HK-2 (cell line): Measurements from ENCODE around the gene FOXK2.
"Not testable (repeated sequence)": the region's sequence is repeated elsewhere in the genome, so short reads cannot be mapped to it uniquely, and the experiment has no call there.

Experiments used
- DNase-seq: peaks from one replicate; pipeline ENCODE4 v3.0.0-alpha.2; 2018; ENCODE audit not compliant: unreplicated experiment

The FOXK2 gene

DNA sequence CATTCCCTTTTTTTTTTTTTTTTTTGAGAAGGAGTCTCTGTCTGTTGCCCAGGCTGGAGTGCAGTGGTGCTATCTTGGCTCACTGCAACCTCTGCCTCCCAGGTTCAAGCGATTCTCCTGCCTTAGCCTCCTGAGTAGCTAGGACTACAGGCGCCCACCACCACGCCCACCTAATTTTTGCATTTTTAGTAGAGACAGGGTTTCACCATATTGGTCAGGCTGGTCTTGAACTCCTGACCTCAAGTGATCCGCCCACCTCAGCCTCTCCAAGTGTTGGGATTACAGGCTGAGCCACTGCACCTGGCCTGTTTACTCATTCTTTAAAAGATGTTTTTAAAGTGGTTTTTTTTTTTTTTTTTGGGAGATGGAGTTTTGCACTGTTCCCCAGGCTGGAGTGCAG is 44.2 kb downstream of the FOXK2 start:
- DNase-seq: not testable (repeated sequence)

DNA sequence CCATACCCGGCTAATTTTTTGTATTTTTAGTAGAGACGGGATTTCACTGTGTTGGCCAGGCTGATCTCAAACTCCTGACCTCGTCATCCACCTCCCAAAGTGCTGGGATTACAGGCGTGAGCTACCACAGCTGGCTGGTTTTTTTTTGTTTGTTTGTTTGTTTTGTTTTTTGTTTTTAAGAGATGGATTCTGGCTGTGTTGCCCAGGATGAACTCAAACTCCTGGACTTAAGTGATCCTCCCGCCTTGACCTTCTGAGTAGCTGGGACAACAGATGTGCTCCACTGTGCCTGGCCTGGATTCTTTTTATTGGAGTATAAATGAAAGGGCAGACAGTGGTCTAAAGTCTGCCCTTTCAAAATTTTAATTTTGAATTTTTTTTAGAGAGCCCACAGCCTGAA is 44.7 kb downstream of the FOXK2 start:
- no peak for DNase-seq

DNA sequence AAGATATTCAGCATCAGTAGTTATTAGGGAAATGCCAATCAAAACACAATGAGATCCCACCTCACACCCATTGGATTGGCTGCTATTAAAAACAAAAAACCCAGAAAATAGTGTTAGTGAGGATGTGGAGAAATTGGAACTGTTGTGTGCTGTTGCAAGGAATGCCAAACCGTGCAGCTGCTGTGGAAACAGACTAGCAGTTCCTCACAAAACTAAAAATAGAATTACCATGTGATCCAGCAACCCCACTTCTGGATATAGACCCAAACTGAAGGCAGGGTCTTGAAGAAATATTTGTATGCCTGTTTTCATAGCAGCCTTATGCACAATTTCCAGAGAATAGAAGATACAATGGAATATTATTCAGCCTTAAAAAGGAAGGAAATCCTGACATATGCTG is 46.0 kb downstream of the FOXK2 start:
- no peak for DNase-seq

DNA sequence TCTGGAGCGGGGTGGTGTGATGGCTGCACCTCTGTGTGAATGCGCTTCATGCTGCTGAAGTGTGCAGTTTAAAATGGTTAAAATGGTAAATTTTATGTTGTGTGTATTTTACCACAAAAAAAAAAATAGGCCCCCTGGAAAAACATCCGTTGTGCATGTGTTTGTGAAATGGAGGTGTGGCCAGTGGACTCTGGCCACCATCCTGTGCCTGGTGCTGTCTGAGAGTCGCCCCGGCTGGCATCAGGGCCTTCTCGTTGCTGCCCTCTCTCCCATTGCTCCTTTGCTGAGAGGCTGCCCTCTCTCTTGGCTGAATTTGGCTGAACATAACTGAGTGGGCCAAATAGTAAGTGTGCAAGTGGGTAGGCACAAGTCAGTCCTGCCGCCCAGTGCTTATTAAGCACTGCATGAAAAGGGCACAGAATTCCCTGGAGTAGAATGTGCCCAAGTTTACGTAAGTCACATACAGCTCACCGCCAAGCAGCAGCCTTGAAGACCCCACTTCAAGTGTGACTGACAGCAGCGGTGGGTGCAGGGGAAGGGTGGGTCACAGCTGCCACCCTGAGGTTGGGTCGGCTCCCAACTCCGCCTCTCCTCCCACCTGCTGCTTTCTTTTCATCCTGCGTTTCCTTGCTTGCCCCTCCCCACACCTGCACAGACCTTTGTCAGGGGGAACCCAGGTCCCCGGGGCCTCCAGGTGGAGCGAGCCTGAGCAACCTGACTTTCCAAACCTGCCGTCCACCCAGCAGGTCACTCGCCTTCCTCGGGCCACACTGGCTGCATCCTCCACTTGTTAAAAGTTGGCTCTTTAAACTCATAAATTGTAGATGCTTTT is 46.8 kb downstream of the FOXK2 start:
- DNase-seq: no peak

DNA sequence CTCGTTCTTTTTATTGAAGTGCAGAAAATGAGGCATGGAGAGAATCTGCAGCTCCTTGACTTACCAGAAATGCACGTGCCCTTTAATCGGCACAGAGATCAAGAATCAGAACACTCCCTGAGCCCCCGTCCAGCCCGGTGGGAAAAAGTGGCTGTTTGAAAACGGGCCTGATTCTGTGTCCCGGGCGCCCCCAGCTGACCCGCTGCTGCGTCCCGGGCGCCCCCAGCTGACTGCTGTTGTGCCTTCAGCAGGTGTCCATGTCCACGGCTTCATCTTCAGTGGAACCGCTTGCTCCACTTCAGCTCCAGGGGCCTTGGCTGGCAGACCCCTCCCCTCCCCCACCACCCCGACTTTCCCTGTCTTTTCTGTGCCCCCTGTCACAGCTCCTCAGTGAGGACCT is 47.8 kb downstream of the FOXK2 start:
- DNase-seq: no peak

DNA sequence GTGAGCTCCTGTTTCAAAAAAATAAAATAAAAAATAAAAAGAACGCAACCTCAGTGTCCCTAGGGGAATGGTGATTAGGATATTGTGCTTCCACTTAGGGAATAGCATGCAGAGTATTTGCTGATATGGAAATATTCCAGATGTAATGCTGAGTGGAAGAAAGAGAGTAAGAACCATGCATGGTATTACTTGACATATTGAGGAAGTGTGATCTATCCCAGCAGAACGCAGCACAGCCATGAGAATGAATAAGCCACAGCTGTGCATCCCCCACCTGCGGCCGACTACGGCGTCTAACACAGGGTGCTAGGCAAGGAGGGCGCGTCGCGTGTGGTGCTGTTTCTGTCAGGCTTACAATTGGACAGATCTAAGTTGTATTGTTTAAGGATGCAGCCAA is 49.5 kb downstream of the FOXK2 start:
- no peak for DNase-seq

DNA sequence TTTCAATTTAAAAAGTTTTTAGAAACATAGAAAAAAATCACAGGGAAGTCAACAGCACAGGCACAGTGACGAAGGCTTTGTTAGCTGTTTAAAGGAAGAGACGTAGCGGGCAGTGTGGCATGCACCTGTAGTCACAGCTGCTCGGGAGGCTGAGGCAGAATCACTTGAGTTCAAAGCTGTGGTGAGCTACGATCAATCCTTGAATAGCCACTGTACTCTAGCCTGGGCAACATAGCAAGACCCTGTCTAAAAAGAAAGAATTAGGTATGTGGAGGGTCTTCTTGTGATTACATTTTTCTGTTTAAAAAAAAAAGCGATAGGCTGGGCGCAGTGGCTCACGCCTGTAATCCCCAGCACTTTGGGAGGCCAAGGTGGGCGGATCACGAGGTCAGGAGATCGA is 50.1 kb downstream of the FOXK2 start:
- DNase-seq: no peak

DNA sequence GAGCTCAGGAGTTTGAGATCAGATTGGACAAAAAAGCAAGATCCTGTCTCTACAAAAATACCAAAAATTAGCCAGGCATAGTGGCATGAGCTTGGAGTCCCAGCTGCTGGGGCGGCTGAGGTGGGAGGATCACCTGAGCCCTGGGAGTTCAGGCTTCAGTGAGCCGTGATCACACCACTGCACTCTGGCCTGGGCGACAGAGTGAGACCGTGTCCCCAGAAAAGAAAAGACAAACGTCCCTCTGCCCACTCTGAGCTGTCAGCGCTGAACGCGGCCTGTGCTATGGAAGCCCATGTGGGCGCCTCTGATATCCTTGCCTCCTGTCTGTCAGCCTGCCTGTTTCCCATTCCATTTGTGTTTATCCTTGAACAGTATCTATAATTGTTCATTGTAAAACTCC is 50.7 kb downstream of the FOXK2 start:
- no peak for DNase-seq

DNA sequence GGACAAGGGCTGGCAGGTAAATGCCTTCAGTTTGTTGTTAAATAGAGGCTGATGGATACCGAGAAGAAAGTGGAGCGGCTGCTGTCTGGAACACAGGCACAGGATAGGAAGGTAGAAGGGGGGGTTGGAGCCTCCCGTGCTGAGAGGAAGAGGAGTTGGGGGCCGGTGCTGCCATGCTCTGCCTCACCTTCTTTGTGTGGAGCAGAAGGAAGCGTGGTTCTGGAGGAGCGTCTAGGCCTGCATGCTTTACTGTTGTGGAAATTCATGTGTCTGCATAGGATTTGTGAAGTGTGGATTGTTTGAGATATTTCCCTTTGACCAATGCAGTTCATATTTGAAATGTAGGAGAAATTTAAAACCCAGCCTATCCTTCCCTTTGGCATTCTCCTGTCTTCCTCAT is 52.3 kb downstream of the FOXK2 start:
- DNase-seq: no peak

DNA sequence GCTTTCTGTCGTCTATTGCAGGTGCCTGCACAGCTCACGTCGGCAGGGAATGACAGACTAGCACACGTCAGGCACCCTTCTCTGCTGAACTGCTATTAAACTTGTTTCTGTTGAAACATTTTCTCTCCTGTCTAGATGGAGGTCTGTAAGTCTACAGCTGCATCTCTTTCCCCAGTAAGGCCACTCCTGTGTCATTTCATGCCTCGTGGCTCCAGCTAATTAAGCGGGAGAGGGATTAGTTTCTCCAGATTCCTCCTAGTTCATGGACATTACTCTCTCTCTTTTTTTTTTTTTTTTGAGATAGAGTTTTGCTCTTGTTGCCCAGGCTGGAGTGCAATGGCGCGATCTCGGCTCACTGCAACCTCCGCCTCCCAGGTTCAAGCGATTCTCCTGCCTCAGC is 54.5 kb downstream of the FOXK2 start:
- DNase-seq: no peak

DNA sequence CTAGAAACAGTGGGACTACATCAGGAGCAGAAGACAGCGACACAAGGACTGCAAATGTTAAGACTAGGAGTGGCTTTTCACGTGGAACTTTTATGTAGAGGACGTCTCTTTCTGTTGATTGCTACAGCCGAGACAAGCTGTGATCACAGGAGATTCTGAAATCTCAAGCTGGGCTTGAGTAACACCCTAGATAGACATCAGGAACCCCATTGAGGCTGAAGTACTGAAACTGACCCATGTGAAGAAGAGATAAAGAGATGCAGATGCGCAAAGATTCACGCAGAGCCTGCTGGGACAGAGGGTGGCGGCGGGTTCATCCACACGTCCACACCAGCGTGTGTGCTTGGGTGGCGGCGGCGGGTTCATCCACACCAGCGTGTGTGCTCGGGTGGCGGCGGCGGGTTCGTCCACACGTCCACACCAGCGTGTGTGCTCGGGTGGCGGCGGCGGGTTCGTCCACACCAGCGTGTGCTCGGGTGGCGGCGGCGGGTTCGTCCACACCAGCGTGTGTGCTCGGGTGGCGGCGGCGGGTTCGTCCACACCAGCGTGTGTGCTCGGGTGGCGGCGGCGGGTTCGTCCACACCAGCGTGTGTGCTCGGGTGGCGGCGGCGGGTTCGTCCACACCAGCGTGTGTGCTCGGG is 56.2 kb downstream of the FOXK2 start:
- DNase-seq: not testable (repeated sequence)

DNA sequence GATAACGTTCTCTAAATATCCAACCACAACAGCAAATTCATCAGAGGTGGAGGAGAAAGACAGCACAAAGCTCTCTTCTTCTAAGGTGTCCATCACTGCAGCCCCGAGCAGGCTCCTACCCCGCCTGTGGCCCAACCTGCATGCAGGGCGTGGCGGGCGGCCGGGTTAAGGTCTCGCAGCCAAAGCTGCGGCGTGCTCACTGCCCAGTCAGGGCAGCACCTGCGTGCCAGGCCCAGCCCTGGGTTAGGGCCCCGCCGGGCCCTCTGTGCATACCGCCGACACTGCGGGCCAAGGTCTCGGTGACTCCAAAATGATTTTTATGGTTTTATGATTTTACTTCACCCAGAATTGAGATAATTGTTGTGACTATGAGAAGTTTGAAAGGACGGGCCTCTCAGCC is 57.8 kb downstream of the FOXK2 start:
- no peak for DNase-seq

DNA sequence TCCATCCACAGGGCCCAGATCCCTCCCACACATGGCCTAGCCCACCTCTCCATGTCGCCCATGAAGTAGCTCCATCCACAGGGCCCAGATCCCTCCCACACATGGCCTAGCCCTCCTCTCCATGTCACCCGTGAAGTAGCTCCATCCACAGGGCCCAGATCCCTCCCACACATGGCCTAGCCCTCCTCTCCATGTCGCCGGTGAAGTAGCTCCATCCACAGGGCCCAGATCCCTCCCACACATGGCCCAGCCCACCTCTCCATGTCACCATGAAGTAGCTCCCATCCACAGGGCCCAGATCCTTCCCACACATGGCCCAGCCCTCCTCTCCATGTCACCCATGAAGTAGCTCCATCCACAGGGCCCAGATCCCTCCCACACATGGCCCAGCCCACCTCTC is 60.4 kb downstream of the FOXK2 start:
- not testable (repeated sequence) for DNase-seq

DNA sequence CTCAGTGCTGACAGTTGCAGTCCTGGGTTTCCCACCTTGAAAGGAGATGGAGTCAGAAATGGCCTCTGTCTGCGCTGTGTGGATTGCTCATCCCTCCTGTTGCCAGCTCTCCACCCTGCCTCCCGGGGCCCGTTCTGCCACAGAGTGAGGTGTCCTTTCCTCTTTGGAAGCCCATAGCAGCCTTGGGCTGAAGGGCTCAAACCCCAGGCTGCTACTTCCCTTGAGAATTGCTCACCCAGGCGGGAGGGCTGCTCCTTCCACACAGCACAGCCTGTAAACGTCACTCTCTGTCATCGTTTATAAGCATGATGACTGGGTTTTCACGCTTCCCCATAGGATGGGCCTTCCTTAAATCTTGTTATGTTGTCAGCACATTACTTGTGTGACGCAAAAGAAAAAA is 62.7 kb downstream of the FOXK2 start:
- no peak for DNase-seq

DNA sequence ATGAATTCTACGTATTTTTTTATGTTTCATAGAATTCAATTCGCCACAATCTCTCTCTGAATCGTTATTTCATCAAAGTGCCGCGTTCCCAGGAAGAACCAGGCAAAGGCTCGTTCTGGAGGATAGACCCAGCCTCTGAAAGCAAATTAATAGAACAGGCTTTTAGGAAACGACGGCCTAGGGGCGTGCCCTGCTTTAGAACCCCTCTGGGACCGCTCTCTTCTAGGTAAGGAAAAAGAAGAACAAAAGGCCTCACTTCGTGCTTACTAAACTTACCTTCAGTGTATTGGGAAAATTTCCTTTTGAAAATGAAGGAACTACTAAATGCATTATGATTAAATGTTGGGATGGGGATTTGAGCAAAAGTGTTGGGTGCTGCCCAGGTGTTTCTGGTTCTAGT is 63.2 kb downstream of the FOXK2 start:
- DNase-seq: no peak

DNA sequence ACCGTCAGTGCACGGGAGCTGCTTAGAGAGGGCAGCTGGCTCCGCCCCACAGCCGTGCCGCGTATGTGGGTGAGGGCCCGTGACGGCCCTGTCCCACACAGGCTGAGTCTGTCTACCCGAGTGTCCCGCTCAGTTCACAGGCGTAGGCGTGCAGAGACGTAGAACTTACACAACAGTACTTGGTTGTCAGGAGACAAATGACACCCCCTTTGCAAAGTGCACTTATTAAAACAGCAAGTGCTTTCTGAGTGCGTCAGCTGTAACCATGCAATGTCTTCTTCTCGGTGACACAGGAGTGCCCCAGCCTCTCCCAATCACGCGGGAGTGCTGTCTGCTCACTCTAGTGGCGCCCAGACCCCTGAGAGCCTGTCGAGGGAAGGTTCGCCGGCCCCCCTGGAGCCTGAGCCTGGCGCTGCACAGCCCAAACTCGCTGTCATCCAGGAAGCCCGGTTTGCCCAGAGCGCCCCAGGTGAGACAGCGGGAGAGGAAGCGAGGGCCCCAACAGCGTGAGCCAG is 64.2 kb downstream of the FOXK2 start:
- DNase-seq: no peak

DNA sequence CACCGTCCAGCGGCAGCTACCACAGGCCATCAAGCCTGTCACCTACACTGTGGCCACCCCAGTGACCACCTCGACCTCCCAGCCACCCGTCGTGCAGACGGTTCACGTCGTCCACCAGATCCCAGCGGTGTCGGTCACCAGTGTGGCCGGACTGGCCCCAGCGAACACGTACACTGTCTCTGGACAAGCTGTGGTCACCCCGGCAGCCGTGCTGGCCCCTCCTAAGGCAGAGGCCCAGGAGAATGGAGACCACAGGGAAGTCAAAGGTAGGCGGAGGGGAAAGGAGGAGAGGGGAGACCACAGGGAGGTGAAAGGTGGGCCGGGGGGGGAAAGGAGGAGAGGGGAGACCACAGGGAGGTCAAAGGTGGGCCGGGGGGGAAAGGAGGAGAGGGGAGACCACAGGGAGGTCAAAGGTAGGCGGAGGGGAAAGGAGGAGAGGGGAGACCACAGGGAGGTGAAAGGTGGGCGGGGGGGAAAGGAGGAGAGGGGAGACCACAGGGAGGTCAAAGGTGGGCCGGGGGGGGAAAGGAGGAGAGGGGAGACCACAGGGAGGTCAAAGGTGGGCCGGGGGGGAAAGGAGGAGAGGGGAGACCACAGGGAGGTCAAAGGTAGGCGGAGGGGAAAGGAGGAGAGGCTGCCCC is 66.5 kb downstream of the FOXK2 start:
- DNase-seq: not testable (repeated sequence)

DNA sequence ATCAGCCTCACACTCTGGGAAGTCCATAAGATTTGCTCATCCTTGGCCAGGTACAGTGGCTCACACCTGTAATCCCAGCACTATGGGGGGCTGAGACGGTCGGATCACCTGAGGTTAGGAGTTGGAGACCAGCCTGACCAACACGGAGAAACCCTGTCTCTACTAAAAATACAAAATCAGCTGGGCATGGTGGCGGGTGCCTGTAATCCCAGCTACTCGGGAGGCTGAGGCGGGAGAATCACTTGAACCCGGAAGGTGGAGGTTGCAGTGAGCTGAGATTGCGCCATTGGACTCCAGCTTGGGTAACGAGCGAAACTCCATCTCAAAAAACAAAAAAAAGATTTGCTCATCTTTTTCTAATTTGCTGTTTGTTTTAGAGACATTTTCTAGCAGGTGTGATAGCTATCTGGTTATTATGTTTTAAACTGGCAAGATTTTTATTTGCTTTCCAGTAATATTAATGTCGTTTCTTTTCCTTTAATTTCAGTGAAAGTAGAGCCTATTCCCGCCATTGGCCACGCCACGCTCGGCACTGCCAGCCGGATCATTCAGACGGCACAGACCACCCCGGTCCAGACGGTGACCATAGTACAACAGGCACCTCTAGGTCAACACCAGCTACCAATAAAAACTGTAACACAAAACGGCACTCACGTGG is 67.2 kb downstream of the FOXK2 start:
- DNase-seq: no peak

DNA sequence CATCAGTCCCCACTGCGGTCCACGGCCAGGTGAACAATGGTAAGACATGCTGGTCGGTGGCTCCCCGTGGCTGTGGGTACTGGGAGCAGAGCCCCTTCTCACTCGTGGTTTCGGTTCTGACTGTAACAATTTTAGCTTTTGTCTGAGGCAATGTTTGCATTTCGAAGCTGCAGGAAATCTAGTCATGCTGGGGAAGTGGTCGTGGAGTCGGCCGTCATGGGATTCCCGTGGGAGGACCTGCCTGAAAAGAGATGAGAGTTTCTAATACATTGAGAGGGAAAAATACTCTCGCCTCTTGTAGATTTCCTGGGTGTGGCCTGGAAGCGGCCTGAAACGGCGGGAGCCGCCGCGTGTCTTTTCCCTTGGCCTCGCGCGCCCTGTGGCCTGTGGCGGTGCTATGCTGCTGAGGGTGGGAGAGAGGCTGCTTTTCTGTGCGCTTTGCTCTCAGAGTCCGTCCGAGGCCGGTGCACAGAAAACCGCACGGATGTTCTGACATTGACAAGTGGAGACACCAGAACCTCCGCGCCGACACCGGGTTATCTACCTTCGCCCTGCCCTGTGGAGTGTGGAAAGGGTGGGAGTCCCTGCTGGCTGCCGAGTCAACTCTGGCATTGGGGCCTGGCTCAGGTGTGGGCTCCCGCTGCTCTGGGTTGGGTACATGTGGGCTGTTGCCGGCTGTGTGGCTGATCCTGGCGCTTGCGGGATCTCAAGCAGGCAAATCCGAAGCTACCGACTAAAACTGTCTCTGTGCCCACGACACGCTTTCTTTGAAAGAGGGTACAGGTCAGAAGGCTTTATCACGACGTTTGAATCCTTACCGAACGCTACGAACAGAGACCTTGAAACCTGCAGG is 67.9 kb downstream of the FOXK2 start:
- DNase-seq: no peak

DNA sequence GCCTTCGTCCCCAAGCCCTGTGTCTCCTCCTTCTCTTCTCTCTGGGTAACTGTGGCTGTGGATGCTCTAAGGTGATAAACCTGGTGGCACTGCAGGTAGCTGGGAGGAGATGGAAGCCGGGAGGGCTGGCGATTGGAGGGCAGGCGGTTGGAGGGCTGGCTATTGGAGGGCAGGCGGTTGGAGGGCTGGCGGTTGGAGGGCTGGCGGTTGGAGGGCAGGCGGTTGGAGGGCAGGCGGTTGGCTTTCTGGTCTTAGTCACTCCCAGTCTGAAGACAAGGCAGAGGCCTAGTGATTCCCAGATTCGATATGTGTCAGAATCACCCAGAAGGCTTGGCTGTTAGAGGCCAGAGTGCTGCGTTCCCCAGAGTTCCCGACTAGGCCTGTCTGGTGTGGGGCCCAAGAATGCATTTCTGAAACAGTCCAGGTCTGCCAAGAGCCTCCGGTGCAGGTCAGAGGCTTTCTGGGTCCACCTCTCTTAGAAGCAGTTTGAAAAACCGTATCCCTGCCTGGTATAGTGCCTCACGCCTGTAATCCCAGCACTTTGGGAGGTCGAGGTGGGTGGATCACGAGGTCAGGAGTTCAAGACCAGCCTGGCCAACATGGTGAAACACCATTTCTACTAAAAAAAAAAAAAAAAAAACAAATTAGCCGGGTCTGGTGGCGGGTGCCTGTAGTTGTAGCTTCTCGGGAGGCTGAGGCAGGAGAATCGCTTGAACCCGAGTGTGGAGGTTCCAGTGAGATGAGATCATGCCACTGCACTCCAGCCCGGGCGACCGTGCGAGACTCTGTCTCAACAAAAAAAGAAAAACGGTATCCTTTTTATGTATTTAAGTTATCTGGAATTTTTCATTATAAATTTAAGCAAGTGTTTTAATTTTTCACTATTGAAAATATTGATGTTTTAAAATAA is 69.0 kb downstream of the FOXK2 start:
- no peak for DNase-seq

DNA sequence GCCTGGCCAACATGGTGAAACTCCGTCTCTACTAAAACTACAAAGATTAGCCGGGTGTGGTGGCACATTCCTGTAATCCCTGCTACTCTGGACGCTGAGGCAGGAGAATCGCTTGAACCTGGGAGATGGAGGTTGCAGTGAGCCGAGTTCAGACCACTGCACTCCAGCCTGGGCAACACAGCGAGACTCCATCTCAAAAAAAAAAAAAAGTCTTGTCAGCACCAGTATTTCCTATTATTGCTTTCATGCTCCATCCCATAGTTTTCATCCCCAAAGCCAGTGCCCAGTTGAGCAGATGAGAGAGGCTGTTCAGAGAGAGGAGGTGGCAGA is 70.3 kb downstream of the FOXK2 start:
- DNase-seq: no peak
